NCI-H2029 (cell line): ENCODE results near the gene STK16.
"Not testable (repeated sequence)": the region's sequence is repeated elsewhere in the genome, so short reads cannot be mapped to it uniquely, and the experiment has no call there.

ENCODE experiments used
- DNase-seq: peaks from one replicate; lab custom pipeline; 2025; lab: John Stamatoyannopoulos, UW

STK16 gene

DNA sequence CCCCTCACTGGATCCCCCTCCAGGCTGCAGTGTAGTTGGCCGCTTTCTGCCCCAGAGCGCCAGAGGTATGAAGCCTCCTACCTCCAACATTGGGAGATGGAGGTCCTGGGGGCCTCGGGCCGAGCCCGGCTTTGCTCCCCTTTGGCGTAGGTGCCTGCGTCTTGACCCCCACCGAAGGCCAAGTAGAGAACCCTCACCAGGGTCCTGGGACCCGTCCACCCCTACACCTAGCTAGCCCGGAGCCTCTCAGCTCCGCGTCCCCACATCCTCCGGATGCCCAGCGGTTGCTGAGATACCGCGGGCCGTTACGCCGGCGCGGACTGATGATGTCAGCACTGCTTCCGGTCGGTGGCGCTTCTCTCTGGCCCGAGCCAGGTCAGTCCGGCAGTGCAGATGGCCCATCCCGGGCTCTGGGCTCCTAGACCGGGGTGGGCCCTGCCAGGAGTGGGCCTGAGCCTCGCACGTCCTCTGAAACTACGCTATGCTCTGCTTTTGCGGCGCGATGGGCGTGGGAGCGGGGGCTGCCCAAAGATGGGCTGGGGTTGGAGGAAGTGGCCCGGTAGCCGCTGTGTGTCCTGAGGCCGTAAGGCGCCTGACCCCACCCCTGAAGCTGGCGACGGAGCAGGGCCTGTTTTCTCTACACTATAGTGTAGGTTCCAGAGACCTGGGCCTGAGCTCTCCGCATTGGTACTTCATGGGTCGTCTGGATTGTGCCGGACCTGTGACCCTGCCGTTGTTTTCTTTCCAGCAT lies at the start of gene STK16, which contains the start of gene GLB1L:
Gene STK16 (plus strand): TSS at position 332 of the 751 bp plus-strand sequence. CDS start 521 bp downstream, outside the sequence.
Gene GLB1L (minus strand): TSS at position 297 of the 751 bp plus-strand sequence. CDS start 1,871 bp downstream, outside the sequence.
- DNase-seq = peak; percentile 85

DNA sequence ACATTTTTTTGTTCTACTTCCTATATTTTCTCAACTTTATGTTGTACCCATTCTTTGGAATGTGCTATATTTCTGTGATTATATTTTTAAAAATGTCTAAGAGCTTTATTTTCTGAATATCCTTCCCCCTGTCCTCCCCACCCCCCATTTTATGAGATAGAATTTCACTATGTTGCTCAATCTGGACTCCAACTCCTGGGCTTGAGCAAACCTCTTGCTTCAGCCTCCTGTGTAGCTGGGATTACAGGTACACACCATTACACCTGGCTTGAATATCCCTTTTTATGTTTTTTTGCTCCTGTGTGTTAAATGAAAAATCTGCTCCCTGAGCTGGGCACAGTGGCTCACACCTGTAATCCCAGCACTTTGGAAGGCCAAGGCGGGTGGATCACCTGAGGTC lies 47.9 kb upstream of the STK16 start:
- DNase-seq = no peak

GRCh38 chr2:219198974-219199373 lies 46.3 kb upstream of the STK16 start:
- DNase-seq = no peak

DNA sequence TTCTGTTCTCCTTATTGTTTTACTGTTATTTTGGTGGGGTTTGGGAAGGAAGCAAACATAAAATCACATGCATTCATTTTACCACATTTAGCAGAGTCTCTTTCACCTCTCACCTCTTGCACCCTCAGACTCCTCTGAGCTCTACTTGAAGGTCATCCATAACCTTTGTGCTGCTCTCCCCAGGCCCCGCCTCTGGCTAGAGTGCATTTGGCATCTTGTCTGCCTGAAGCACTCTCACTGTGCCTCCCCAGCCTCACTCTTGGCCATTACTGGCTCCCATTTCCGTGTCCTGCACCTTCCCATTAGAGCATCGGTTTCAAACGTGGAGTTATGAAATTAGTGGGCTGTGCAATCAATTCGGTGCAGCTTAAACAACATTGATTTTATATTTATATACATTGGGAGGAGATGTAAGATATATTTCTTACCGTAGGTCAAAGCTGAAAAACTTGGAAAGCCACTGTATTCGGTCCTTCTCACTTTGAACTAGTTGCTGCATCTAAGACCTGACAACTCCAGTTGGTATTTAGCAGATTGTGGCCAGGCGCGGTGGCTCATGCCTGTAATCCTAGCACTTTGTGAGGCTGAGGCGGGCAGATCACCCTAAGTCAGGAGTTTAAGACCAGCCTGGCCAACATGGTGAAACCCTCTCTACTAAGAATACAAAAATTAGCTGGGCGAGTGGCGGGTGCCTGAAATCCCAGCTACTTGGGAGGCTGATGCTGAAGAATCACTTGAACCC lies 45.6 kb upstream of the STK16 start:
- DNase-seq = no peak

DNA sequence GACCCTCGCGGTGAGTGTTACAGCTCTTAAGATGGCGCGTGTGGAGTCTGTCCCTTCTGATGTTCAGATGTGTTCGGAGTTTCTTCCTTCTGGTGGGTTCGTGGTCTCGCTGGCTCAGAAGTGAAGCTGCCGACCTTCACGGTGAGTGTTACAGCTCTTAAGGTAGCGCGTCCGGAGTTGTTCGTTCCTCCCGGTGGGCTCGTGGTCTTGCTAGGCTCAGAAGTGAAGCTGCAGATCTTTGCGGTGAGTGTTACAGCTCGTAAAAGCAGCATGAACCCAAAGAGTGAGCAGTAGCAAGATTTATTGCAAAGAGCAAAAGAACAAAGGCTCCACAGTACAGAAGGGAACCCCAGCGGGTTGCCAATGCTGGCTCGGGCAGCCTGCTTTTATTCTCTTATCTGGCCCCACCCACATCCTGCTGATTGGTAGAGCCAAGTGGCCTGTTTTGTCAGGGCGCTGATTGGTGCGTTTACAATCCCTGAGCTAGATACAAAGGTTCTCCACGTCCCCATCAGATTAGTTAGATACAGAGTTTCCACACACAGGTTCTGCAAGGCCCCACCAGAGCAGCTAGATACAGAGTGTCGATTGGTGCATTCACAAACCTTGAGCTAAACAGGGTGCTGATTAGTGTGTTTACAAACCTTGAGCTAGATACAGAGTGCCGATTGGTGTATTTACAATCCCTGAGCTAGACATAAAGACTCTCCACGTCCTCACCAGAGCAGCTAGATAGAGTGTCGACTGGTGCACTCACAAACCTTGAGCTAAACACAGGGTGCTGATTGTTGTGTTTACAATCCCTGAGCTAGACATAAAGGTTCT lies 44.6 kb upstream of the STK16 start:
- not testable (repeated sequence) for DNase-seq

- DNase-seq = not testable (repeated sequence)
Measured at GRCh38 chr2:219201331-219201730, 43.9 kb upstream of the STK16 start.

DNA sequence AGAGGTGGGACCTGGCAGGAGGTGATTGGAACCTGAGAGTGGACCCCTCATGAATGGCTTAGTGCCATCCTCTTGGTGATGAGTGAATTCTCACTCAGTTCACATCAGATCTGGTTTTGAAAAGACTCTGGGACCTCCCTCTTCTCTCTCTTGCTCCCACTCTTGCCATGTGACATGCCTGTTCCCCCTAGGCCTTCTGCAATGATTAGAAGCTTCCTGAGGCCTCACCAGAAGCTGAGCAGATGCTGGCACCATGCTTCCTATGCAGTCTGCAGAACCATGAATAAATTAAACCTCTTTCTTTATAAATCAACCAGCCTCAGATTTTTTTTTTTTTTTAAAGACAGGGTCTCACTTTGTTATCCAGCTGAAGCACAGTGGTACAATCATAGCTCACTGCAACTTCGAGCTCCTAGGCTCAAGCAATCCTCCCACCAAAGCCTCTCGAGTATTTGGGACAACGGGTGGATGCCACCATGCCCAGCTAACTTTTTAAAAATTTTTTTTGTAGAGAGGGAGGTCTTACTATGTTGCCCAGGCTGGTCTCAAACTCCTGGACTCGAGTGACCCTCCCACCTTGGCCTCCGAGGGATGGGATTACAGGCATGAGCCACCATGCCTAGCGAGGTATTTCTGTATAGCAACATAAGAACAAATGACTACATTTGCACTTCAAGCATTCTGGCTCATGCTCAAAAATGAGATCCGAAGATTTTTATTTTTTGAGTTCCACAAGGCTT lies 40.7 kb upstream of the STK16 start:
- DNase-seq = no peak

- DNase-seq = no peak
Measured at GRCh38 chr2:219205165-219205538, 40.1 kb upstream of the STK16 start.

DNA sequence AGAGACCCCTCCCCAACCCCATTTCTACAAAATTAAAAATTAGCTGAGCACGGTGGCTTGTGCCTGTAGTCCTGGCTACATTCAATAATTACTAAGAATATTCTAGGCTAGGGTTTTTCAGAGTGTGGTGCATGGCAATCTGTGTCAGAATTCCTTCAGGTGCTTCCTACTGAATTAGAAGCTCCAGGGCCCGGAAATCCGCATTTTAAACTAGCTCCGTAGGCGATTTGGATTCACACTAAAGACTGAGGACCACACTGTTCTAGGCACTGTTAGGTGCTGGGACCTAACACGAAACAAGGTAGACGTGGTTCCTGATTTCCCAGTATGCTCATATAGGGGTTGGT lies 39.3 kb upstream of the STK16 start:
- DNase-seq = no peak

DNA sequence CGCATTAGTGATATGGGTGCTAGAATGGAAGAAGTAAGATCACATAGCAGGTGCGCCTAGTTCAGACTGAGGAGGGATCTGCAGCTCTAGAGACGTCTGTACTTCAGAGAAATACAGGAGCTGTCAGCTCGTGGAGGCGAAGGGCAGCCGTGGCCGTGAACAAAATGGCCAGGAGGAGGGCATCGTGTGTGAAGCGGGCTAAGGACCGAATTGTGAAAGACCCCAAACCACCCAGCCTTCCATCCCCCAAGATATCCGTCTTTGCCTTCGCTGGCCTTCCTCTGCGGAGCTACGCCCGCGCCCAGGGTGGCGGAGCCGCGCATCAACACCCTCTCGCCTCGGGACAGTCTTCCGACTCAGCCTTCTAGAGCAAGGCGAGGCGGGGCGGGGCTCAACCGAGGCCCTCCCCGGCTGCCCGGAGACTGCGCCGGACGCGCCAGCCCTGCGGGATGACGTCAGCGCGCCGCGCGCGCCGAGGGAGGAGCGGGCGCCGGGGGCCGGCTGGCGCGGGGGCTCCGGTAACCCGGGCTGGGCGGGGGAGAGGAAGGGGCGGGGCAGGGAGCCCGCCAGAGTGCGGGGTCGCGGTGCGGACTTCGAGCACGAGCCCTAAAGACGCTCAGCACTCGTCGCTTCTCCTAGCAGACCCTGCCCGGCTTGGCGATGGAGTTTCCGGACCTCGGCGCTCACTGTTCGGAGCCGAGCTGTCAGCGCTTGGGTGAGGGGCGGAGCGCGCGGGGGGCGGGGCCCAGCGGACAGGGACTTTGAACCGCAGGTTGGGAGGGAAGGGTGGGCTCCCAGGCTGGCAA lies 38.7 kb upstream of the STK16 start, which contains the start of gene ZFAND2B:
Gene ZFAND2B (plus strand): TSS at position 455 of the 806 bp plus-strand sequence. CDS start 206 bp downstream, at position 661.
- peak; percentile 92 for DNase-seq

DNA sequence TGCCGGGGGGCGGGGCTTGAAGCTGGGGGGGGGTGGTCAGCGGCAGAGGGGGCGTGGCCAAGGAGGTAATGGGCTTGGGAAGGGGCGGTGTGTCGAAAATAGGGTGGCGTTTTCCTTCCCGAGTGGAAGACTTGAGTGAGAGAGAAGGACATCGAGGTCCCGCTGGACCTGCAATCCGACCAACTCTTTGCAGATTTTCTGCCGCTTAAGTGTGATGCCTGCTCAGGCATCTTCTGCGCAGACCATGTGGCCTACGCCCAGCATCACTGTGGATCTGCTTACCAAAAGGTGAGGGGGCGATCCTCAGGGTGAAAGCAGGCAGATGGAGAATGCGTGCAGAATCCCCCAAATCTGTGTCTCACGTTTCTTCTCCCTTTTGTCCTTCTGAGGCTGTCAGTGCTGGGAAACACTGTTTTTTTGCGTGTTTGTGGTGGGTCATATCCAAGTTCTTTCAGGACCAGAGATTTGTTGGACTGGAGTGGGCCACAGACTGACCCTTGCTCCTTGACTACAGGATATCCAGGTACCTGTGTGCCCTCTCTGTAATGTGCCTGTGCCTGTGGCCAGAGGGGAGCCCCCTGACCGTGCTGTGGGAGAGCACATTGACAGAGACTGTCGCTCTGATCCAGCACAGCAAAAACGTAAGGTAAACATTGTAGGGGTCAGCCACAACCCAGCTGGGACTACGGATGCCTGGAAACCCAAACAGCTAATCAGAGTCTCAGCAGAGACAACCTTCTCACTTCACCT lies 38.0 kb upstream of the STK16 start:
- no peak for DNase-seq

DNA sequence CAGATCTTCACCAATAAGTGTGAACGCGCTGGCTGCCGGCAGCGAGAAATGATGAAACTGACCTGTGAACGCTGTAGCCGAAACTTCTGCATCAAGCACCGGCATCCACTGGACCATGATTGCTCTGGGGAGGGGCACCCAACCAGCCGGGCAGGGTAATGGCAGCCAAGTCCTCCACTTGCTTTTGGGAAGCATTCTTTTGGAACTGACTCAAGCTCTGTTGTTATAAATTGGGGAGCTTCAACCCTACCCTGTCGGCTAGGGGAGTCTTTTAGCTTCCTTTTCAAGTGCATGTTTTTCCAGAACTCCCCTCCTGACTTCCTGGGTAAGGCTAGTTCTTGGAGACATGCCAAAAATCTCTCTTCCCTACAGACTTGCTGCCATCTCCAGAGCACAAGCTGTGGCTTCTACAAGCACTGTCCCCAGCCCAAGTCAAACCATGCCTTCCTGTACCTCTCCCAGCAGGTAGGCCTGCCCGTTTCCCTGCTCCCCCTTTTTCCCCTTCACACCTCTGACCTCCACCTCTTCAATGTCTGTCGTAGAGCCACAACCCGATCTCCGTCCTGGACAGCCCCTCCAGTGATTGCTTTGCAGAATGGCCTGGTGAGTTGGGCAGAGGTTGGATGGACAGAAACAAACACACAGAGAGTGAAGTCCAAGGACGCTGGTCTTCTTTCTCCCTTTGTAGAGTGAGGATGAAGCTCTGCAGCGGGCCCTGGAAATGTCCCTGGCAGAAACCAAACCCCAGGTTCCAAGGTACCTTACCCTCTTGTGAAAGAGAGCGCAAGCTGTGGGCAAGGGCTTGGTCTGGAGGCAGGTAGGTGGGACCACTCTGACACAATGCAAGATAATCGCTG lies 37.2 kb upstream of the STK16 start:
- DNase-seq = peak; percentile 4

DNA sequence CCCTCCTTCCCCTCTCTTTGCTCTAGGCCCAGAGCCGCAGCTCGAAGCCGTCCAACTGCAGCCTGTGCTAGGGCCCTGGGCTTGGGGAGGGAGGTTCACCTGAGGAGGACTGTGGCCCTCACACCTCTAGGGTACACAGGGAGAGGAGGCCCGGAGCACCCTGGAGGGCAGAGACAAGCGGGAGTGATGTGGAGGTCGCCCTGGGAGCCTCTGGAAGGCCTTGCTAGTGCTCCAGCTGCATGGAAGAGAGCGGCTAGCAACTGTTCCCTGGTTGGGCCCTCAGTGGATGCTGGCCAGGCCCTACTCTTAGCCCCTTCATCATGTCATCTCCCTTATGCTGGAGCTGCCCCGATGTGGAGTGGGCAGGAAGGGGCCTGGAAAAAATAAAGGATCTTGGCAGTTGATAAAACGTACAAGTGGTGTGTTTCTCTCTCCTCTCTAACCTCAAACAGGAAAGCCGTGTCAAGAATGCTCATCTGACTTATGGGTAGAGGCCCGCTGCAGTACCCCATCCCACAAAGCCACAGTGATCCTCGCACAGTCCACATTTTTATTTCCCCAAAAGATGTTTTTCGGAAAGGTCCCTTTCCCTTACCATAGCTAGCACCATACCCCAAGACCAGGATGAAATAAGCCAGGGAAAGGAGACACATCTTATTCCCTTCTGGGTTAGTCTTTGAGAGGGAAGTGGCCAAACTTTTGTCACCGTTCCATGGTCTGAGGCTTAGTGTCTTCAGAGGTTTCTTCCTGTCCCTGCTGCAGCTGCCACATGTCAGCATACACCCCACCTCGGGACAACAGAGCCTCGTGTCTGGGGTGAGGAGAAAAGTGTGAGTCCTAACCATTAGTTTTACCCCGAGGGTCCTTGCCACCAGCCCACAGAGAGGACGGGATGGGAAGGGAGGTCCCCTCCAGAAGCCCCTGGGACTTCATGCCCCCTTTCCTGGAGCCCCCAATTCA lies 35.8 kb upstream of the STK16 start:
- DNase-seq = no peak

- no peak for DNase-seq
Measured at GRCh38 chr2:219210196-219210885, 34.9 kb upstream of the STK16 start.

GRCh38 chr2:219210886-219211362 lies 34.4 kb upstream of the STK16 start:
- DNase-seq = no peak

DNA sequence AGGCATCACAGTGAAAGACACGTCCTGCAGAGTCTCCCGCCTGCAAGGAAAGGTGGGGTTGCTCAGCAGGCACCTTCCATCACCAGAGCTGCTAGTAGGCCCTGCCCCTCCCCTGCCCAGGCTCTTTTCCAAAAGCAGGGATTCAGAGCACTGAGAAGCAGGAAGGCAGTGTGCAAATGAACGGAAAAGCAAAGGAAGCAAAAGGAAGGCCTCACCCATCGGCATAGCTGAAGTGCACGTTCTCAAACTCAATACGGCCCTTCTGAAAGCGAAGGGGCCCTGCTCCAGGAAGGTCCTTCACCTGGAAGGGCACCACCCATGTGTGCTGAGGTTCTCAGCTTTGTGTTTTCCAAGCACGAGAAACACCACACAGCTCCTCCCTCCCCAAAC lies 32.3 kb upstream of the STK16 start:
- no peak for DNase-seq

- DNase-seq = no peak
Measured at GRCh38 chr2:219213486-219214071, 31.7 kb upstream of the STK16 start.
